Neural crest cell (in vitro differentiated cells): ENCODE data around the gene AUTS2. TPM values are rescaled to one million over a fixed set of nuclear protein-coding genes. Genes with fewer than 3 reads are reported as not detected.

Source experiments
- DNase-seq: peaks from one replicate; pipeline ENCODE4 v3.0.0; 2021; ENCODE audit warnings: low read depth, mixed read lengths, low spot score
- H3K27ac Mint-ChIP-seq: one replicate; pipeline ENCODE4 v1.8.0; 2021; ENCODE audit warnings: mild to moderate bottlenecking, mixed read lengths; ENCODE audit not compliant: unreplicated experiment
- H3K27me3 Mint-ChIP-seq: 2 replicates; pipeline ENCODE4 v1.8.0; 2021; ENCODE audit warnings: low read depth, mild to moderate bottlenecking, mixed read lengths
- H3K36me3 Mint-ChIP-seq: 2 replicates; pipeline ENCODE4 v1.8.0; 2021; ENCODE audit warnings: low read depth, mild to moderate bottlenecking, mixed read lengths
- H3K4me1 Mint-ChIP-seq: 2 replicates; pipeline ENCODE4 v1.8.0; 2021; ENCODE audit warnings: mixed read lengths
- H3K4me3 Mint-ChIP-seq: one replicate; pipeline ENCODE4 v1.8.0; 2021; ENCODE audit warnings: mild to moderate bottlenecking, mixed read lengths
- H3K9me3 Mint-ChIP-seq: 2 replicates; pipeline ENCODE4 v1.8.0; 2021; ENCODE audit warnings: mixed read lengths
- CTCF ChIP-seq: fragments of 200-600 bp; sonication (generic); conservative IDR thresholded peaks from 2 replicates; pipeline ENCODE4 v1.5.0; 2021; ENCODE audit warnings: antibody characterized with exemption, mild to moderate bottlenecking
- total RNA-seq: library from RNA; stranded (reverse); gene quantifications from 2 replicates; pipeline ENCODE4 v1.2.1, GENCODE V29; 2021

The AUTS2 gene
- total RNA-seq, 1 donor from 2014 or later: 152 TPM

- no peak for TF ChIP-seq CTCF
- Mint-ChIP-seq H3K27ac (no peak overlapping the region), H3K4me3 (no peak overlapping the region), H3K4me1 (peaks cover 14% of the 10 kb centered on the region), H3K9me3 (peaks cover 3% of the 10 kb centered on the region), H3K36me3 (peaks cover 6% of the 10 kb centered on the region), H3K27me3 (no peaks in the 10 kb centered on the region)
- DNase-seq: no peak
These were observed 584.2 kb downstream of the AUTS2 start for GRCh38 chr7:70182521-70182920.

- Mint-ChIP-seq H3K27me3 (no peaks in the 10 kb centered on the region), H3K9me3 (peaks cover 6% of the 10 kb centered on the region), H3K27ac (no peak overlapping the region), H3K36me3 (peaks cover 10% of the 10 kb centered on the region), H3K4me3 (no peak overlapping the region), H3K4me1 (peaks cover 14% of the 10 kb centered on the region)
- TF ChIP-seq CTCF: no peak
- DNase-seq: no peak
These were observed 585.0 kb downstream of the AUTS2 start for GRCh38 chr7:70183278-70183677.

- Mint-ChIP-seq H3K27ac (no peak overlapping the region), H3K27me3 (no peaks in the 10 kb centered on the region), H3K9me3 (peaks cover 7% of the 10 kb centered on the region), H3K4me1 (no peaks in the 10 kb centered on the region), H3K36me3 (peaks cover 8% of the 10 kb centered on the region), H3K4me3 (no peak overlapping the region)
- DNase-seq: no peak
- no peak for TF ChIP-seq CTCF
These were observed 590.8 kb downstream of the AUTS2 start for GRCh38 chr7:70188901-70189650.

GRCh38 chr7:70189776-70190175 lies 591.5 kb downstream of the AUTS2 start:
- peaks cover 7% of the 10 kb centered on the region for H3K9me3 Mint-ChIP-seq
- no peak overlapping the region for H3K4me3 Mint-ChIP-seq
- no peak overlapping the region for H3K27ac Mint-ChIP-seq
- TF ChIP-seq CTCF: no peak
- no peaks in the 10 kb centered on the region for H3K27me3 Mint-ChIP-seq
- peaks cover 8% of the 10 kb centered on the region for H3K36me3 Mint-ChIP-seq
- H3K4me1 Mint-ChIP-seq: no peaks in the 10 kb centered on the region
- DNase-seq: no peak

- no peak overlapping the region for H3K27ac Mint-ChIP-seq
- DNase-seq: no peak
- H3K4me3 Mint-ChIP-seq: no peak overlapping the region
- H3K27me3 Mint-ChIP-seq: no peaks in the 10 kb centered on the region
- H3K4me1 Mint-ChIP-seq: no peaks in the 10 kb centered on the region
- peaks cover 8% of the 10 kb centered on the region for H3K36me3 Mint-ChIP-seq
- no peak for TF ChIP-seq CTCF
- H3K9me3 Mint-ChIP-seq: peaks cover 7% of the 10 kb centered on the region
These were observed 592.0 kb downstream of the AUTS2 start for GRCh38 chr7:70190281-70190680.
